ENCODE data around the gene OLFML1. TPM values are rescaled to one million over a fixed set of nuclear protein-coding genes. Genes with fewer than 3 reads are reported as not detected.
A peak's percentile ranks its signal among the peaks of the same experiment; 100 is the strongest.

OLFML1 gene
- total and polyA plus RNA-seq, 5 experiments from 2014 or later, result 0.15 to 0.22 TPM; not detected in 3

GRCh38 chr11:7486781-7487140 is 1.5 kb downstream of the OLFML1 start:
- Mint-ChIP-seq H3K9me3 (no peaks in the 10 kb centered on the region), H3K4me1 (no peaks in the 10 kb centered on the region), H3K36me3 (no peaks in the 10 kb centered on the region), H3K27me3 (peaks cover 0 to 2% (median 0%) of the 10 kb centered on the region in 5 donors), H3K27ac (no peak overlapping the region), H3K4me3 (no peak overlapping the region)
- no peak for ATAC-seq
- POLR2A ChIA-PET, result no interaction called here
- DNase-seq, result no peak

GRCh38 chr11:7487360-7487759 is 2.1 kb downstream of the OLFML1 start:
- no peak for ATAC-seq
- Mint-ChIP-seq H3K27me3 (peaks cover 0 to 2% (median 0%) of the 10 kb centered on the region in 5 donors), H3K27ac (no peak overlapping the region), H3K36me3 (no peaks in the 10 kb centered on the region), H3K9me3 (no peaks in the 10 kb centered on the region), H3K4me3 (no peak overlapping the region), H3K4me1 (peaks cover 0 to 2% (median 0%) of the 10 kb centered on the region in 4 donors)
- POLR2A ChIA-PET, result no interaction called here
- no peak for DNase-seq

- Mint-ChIP-seq H3K27me3 (peaks cover 0 to 2% (median 0%) of the 10 kb centered on the region in 5 donors), H3K4me3 (no peak overlapping the region), H3K36me3 (no peaks in the 10 kb centered on the region), H3K9me3 (no peaks in the 10 kb centered on the region), H3K27ac (no peak overlapping the region), H3K4me1 (peaks cover 0 to 7% (median 0%) of the 10 kb centered on the region in 4 donors)
- ATAC-seq (no peak), DNase-seq (no peak)
- POLR2A ChIA-PET, result no interaction called here
These were observed 3.4 kb downstream of the OLFML1 start for GRCh38 chr11:7488681-7489080.

- H3K27ac Mint-ChIP-seq, result peak overlapping the region in 1 of 10 donors; percentile 75
- no peak for ATAC-seq
- peaks cover 0 to 11% (median 0%) of the 10 kb centered on the region in 4 donors for H3K4me1 Mint-ChIP-seq
- H3K36me3 Mint-ChIP-seq, result no peaks in the 10 kb centered on the region
- peaks cover 0 to 2% (median 0%) of the 10 kb centered on the region in 5 donors for H3K27me3 Mint-ChIP-seq
- POLR2A ChIA-PET, result no interaction called here
- no peaks in the 10 kb centered on the region for H3K9me3 Mint-ChIP-seq
- DNase-seq, result no peak
- no peak overlapping the region for H3K4me3 Mint-ChIP-seq
These were observed 4.1 kb downstream of the OLFML1 start for GRCh38 chr11:7489376-7489775.

GRCh38 chr11:7490054-7490453 is 4.7 kb downstream of the OLFML1 start:
- Mint-ChIP-seq H3K36me3 (no peaks in the 10 kb centered on the region), H3K4me3 (no peak overlapping the region), H3K27ac (no peak overlapping the region), H3K27me3 (peaks cover 0 to 2% (median 0%) of the 10 kb centered on the region in 5 donors), H3K4me1 (peaks cover 0 to 14% (median 0%) of the 10 kb centered on the region in 4 donors), H3K9me3 (no peaks in the 10 kb centered on the region)
- ATAC-seq, result no peak
- DNase-seq, result no peak
- POLR2A ChIA-PET, result no interaction called here

GRCh38 chr11:7490535-7490934 is 5.2 kb downstream of the OLFML1 start:
- H3K27me3 Mint-ChIP-seq, result peaks cover 0 to 2% (median 0%) of the 10 kb centered on the region in 5 donors
- no peaks in the 10 kb centered on the region for H3K9me3 Mint-ChIP-seq
- no peak for DNase-seq
- no peak overlapping the region for H3K27ac Mint-ChIP-seq
- H3K4me3 Mint-ChIP-seq, result no peak overlapping the region
- H3K36me3 Mint-ChIP-seq, result no peaks in the 10 kb centered on the region
- POLR2A ChIA-PET, result no interaction called here
- ATAC-seq, result no peak
- peaks cover 0 to 17% (median 0%) of the 10 kb centered on the region in 4 donors for H3K4me1 Mint-ChIP-seq

GRCh38 chr11:7492253-7492652 is 6.9 kb downstream of the OLFML1 start:
- H3K4me3 Mint-ChIP-seq, result no peak overlapping the region
- peaks cover 0 to 6% (median 3%) of the 10 kb centered on the region in 3 donors for H3K36me3 Mint-ChIP-seq
- POLR2A ChIA-PET, result no interaction called here
- H3K4me1 Mint-ChIP-seq, result peaks cover 0 to 32% (median 2%) of the 10 kb centered on the region in 4 donors
- H3K27me3 Mint-ChIP-seq, result peaks cover 0 to 2% (median 0%) of the 10 kb centered on the region in 5 donors
- no peaks in the 10 kb centered on the region for H3K9me3 Mint-ChIP-seq
- ATAC-seq (no peak), DNase-seq (no peak)
- H3K27ac Mint-ChIP-seq, result peak overlapping the region in 1 of 10 donors; percentile 22

- Mint-ChIP-seq H3K9me3 (no peaks in the 10 kb centered on the region), H3K4me1 (peaks cover 0 to 45% (median 2%) of the 10 kb centered on the region in 4 donors), H3K4me3 (no peak overlapping the region), H3K27me3 (peaks cover 0 to 2% (median 0%) of the 10 kb centered on the region in 5 donors), H3K36me3 (peaks cover 0 to 6% (median 3%) of the 10 kb centered on the region in 3 donors), H3K27ac (no peak overlapping the region)
- POLR2A ChIA-PET, result no interaction called here
- ATAC-seq (no peak), DNase-seq (no peak)
These were observed 8.4 kb downstream of the OLFML1 start for GRCh38 chr11:7493670-7494069.

GRCh38 chr11:7494086-7494745 is 8.9 kb downstream of the OLFML1 start:
- H3K36me3 Mint-ChIP-seq, result peaks cover 0 to 6% (median 3%) of the 10 kb centered on the region in 3 donors
- H3K4me3 Mint-ChIP-seq, result no peak overlapping the region
- peaks cover 0 to 2% (median 0%) of the 10 kb centered on the region in 5 donors for H3K27me3 Mint-ChIP-seq
- H3K9me3 Mint-ChIP-seq, result no peaks in the 10 kb centered on the region
- H3K4me1 Mint-ChIP-seq, result peaks cover 0 to 47% (median 2%) of the 10 kb centered on the region in 4 donors
- ATAC-seq (no peak), DNase-seq (no peak)
- no peak overlapping the region for H3K27ac Mint-ChIP-seq
- POLR2A ChIA-PET, result no interaction called here

- peak overlapping the region in 1 of 10 donors; percentile 58 for H3K4me3 Mint-ChIP-seq
- DNase-seq (no peak), ATAC-seq (peak in 1 of 2 donors; percentile 65)
- H3K36me3 Mint-ChIP-seq, result peaks cover 0 to 6% (median 3%) of the 10 kb centered on the region in 3 donors
- H3K4me1 Mint-ChIP-seq, result peaks cover 0 to 47% (median 2%) of the 10 kb centered on the region in 4 donors
- no peaks in the 10 kb centered on the region for H3K9me3 Mint-ChIP-seq
- H3K27ac Mint-ChIP-seq, result peak overlapping the region in 3 of 10 donors; percentile 3 to 67 (median 28)
- no peaks in the 10 kb centered on the region for H3K27me3 Mint-ChIP-seq
- POLR2A ChIA-PET, result interaction anchor here (0.6 kb wide), 1 partner anchor 50 kb away, joined by 3 read pairs; no protein-coding TSS in a partner anchor
These were observed 10.7 kb downstream of the OLFML1 start for GRCh38 chr11:7495882-7496551.

- Mint-ChIP-seq H3K4me1 (peaks cover 0 to 43% (median 2%) of the 10 kb centered on the region in 4 donors), H3K36me3 (peaks cover 0 to 6% (median 3%) of the 10 kb centered on the region in 3 donors), H3K9me3 (no peaks in the 10 kb centered on the region), H3K27me3 (no peaks in the 10 kb centered on the region), H3K27ac (peak overlapping the region in 1 of 10 donors; percentile 17), H3K4me3 (no peak overlapping the region)
- POLR2A ChIA-PET, result no interaction called here
- no peak for DNase-seq
- ATAC-seq, result no peak
These were observed 12.9 kb downstream of the OLFML1 start for GRCh38 chr11:7498193-7498592.

- peaks cover 0 to 36% (median 2%) of the 10 kb centered on the region in 4 donors for H3K4me1 Mint-ChIP-seq
- no peak for DNase-seq
- no peak overlapping the region for H3K27ac Mint-ChIP-seq
- no peak for ATAC-seq
- H3K9me3 Mint-ChIP-seq, result no peaks in the 10 kb centered on the region
- H3K4me3 Mint-ChIP-seq, result no peak overlapping the region
- H3K36me3 Mint-ChIP-seq, result peaks cover 0 to 6% (median 3%) of the 10 kb centered on the region in 3 donors
- no peaks in the 10 kb centered on the region for H3K27me3 Mint-ChIP-seq
- POLR2A ChIA-PET, result no interaction called here
These were observed 13.8 kb downstream of the OLFML1 start for GRCh38 chr11:7499081-7499480.

- Mint-ChIP-seq H3K27me3 (no peaks in the 10 kb centered on the region), H3K9me3 (no peaks in the 10 kb centered on the region), H3K4me1 (peaks cover 0 to 33% (median 2%) of the 10 kb centered on the region in 4 donors), H3K4me3 (no peak overlapping the region), H3K36me3 (peaks cover 0 to 6% (median 4%) of the 10 kb centered on the region in 3 donors), H3K27ac (no peak overlapping the region)
- DNase-seq (no peak), ATAC-seq (no peak)
- POLR2A ChIA-PET, result no interaction called here
These were observed 14.9 kb downstream of the OLFML1 start for GRCh38 chr11:7500251-7500650.

Data from naive thymus-derived CD8-positive, alpha-beta T cell (primary cell).